T-helper 1 cell treated with Interleukin-12 subunit alpha and Interleukin-12 subunit beta and Interleukin-4 antibody, amounts not matched to agents 30 μg/mL and 1 μg/mL, for 36 hours (primary cell): ENCODE results near the gene IPCEF1.
A peak's percentile ranks its signal among the peaks of the same experiment; 100 is the strongest.
"Not testable (repeated sequence)": the region's sequence is repeated elsewhere in the genome, so short reads cannot be mapped to it uniquely, and the experiment has no call there.

Experiments used
- H3K27ac Mint-ChIP-seq: one replicate; pipeline ENCODE4 v1.8.0; 2021; ENCODE audit warnings: mild to moderate bottlenecking, mixed read lengths
- H3K27me3 Mint-ChIP-seq: one replicate; pipeline ENCODE4 v1.8.0; 2021; ENCODE audit warnings: low read depth, mixed read lengths
- H3K36me3 Mint-ChIP-seq: one replicate; pipeline ENCODE4 v1.8.0; 2021; ENCODE audit warnings: low read depth, mixed read lengths
- H3K4me1 Mint-ChIP-seq: one replicate; pipeline ENCODE4 v1.8.0; 2021; ENCODE audit warnings: low read depth, mixed read lengths
- H3K4me3 Mint-ChIP-seq: one replicate; pipeline ENCODE4 v1.8.0; 2021; ENCODE audit warnings: mild to moderate bottlenecking, moderate library complexity, mixed read lengths
- H3K9me3 Mint-ChIP-seq: one replicate; pipeline ENCODE4 v1.8.0; 2021; ENCODE audit warnings: mixed read lengths

The IPCEF1 gene

DNA sequence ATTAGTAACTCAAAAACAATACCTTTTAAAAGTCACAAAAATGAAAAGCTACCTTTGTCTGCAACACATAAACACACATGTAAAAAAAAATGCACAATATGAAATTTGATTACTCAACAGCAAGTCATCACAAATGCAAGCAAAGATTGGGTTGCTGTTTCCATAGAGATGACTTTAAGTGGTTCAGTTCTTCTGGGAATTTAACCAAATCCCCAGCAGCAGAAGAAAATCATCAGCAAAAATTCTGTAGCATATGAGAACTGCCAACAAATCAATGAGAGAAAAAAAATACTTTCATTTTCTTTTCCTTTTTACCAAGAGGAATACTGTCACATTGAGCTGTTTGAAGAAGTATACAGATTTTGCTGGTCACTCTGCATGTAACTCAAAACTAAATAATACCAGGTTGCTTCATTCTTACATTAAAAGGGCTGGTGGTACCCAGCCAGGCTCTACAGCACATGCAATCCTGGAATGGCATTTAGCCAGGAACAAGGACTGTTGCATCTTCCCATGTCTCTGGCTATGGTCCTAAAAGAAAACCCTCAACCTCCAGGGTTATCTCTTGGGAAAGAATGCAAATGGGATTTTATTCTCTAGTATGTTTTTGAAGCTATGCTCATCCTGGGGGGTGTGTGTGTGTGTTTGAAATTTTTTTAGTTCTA, 159.3 kb downstream of the IPCEF1 start:
- Mint-ChIP-seq H3K36me3 (peaks cover 4% of the 10 kb centered on the region), H3K4me3 (peak overlapping the region; percentile 1), H3K27me3 (no peaks in the 10 kb centered on the region), H3K9me3 (peaks cover 5% of the 10 kb centered on the region), H3K27ac (no peak overlapping the region), H3K4me1 (peaks cover 6% of the 10 kb centered on the region)

DNA sequence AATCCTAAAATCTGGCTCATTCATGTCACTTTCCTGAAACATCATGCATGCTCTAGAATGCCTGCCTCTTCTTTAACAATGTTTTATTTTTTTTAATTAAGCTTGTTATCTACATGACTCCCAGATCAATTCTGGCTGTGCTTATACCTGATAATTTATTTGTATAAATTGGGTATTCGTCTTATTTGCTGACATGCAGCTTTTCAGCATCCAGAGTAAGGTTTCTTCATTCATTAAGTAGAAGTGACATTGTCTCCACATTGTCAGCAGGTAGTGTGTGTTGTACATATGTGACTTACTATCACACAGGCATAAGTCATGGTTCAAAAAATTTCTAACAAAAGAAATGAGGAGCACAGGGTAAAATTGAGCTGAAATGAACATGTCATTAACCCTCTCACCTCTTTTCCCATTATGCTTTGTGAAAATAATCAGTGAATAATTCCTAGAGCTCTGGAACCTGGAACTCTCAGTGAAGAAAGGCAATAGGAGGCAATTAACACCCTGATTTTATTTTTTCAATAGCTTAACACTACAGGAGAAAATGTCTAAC, 160.2 kb downstream of the IPCEF1 start:
- Mint-ChIP-seq H3K4me3 (no peak overlapping the region), H3K27ac (no peak overlapping the region), H3K36me3 (peaks cover 2% of the 10 kb centered on the region), H3K4me1 (peaks cover 6% of the 10 kb centered on the region), H3K27me3 (no peaks in the 10 kb centered on the region), H3K9me3 (peaks cover 5% of the 10 kb centered on the region)

DNA sequence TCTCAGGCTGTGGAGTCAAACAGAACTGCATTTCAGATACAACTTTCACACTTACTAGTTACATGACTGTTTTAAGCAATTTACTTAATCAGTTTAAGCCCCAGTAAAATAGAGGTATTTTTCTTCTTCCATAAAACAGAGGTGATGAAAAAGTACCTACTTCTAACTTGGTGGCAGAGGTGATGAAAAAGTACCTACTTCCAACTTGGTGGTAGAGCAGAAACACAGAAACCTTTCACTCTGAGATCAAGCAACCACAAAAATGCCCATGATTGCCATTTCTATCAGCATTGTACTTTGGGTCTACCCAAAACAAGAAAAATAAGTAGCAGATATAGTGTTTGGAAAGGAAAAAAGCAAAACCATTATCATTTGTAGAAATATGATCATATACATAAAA, 168.9 kb downstream of the IPCEF1 start:
- Mint-ChIP-seq H3K27ac (no peak overlapping the region), H3K4me1 (peaks cover 5% of the 10 kb centered on the region), H3K36me3 (peaks cover 11% of the 10 kb centered on the region), H3K9me3 (peaks cover 4% of the 10 kb centered on the region), H3K4me3 (no peak overlapping the region), H3K27me3 (no peaks in the 10 kb centered on the region)

DNA sequence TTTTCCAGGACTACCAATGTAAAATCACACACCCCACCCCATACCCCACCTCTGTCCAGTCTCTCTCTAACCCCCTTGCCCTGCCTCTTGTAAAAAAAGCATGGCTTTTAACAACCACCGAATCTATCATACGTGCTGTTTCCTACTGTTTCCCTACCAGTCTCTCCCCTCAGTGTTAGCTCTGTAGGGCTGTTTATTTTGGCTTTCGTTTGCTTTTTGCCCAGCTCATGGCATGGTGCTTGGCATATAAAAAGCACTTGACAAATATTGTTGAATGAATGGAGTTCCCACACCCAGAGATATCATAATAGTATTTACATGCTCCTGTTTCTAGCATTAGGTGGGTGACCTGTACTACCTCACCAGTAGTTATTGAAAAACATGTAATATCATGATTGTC, 169.4 kb downstream of the IPCEF1 start:
- Mint-ChIP-seq H3K27ac (no peak overlapping the region), H3K36me3 (peaks cover 10% of the 10 kb centered on the region), H3K27me3 (no peaks in the 10 kb centered on the region), H3K4me1 (peaks cover 5% of the 10 kb centered on the region), H3K4me3 (no peak overlapping the region), H3K9me3 (peaks cover 8% of the 10 kb centered on the region)

DNA sequence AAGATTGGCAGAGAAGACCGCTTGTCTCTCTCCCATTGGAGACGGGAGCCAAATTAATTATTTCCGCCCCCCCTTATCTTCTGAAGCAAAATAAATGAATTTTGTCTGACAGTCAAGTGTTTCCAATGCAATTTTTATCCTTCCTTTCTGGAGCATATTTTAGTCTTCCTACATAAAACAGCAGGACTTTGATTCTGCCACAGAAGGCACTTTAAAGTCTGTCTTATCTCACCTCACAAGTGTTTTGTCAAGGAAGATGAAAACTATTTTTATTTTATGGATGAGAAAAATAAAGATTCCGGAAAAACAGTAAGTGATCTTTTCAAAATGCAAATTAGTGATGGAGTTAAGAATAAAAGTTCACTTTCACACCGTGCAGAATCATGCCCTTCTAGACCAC, 177.2 kb downstream of the IPCEF1 start:
- Mint-ChIP-seq H3K9me3 (peaks cover 26% of the 10 kb centered on the region), H3K4me3 (no peak overlapping the region), H3K27ac (no peak overlapping the region), H3K27me3 (peaks cover 6% of the 10 kb centered on the region), H3K36me3 (peaks cover 11% of the 10 kb centered on the region), H3K4me1 (no peaks in the 10 kb centered on the region)

DNA sequence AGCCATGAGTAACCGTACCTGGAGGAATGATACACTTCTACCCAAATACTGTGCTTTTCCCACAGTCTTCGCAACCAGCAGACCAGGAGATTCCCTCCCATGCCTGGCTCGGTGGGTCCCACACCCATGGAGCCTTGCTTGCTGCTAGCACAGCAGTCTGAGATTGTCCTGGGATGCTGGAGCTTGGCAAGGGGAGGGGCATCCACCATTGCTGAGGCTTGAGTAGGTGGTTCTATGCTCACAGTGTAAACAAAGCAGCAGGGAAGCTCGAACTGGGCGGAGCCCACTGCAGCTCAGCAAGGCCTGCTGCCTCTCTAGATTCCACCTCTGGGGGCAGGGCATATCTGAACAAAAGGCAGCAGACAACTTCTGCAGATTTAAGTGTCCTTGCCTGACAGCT, 184.2 kb downstream of the IPCEF1 start:
- not testable (repeated sequence) for H3K27me3 Mint-ChIP-seq, H3K4me1 Mint-ChIP-seq, H3K27ac Mint-ChIP-seq, H3K4me3 Mint-ChIP-seq
- Mint-ChIP-seq H3K9me3 (peaks cover 26% of the 10 kb centered on the region), H3K36me3 (peaks cover 21% of the 10 kb centered on the region)

DNA sequence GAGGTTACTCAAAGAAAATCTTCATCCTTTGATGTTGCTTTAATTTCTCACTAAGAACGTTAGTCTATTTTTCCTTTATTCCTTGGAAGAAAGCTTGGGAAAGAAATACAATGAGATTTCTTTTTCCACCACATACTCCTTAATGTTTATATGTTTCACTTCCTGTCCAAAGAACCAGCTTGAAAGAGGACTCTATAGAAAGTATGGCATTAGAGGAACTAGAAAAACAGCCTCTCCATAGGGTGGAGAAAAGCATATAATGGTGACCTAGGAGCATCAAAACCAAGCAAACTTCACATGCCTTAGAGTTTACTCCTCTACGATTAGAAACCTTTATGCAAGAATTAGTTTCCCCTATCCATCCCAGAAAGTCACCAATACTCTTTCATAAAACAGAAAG, 186.5 kb downstream of the IPCEF1 start:
- peaks cover 9% of the 10 kb centered on the region for H3K4me1 Mint-ChIP-seq
- no peak overlapping the region for H3K27ac Mint-ChIP-seq
- H3K9me3 Mint-ChIP-seq: peaks cover 14% of the 10 kb centered on the region
- H3K4me3 Mint-ChIP-seq: no peak overlapping the region
- peaks cover 21% of the 10 kb centered on the region for H3K36me3 Mint-ChIP-seq
- H3K27me3 Mint-ChIP-seq: peaks cover 6% of the 10 kb centered on the region

DNA sequence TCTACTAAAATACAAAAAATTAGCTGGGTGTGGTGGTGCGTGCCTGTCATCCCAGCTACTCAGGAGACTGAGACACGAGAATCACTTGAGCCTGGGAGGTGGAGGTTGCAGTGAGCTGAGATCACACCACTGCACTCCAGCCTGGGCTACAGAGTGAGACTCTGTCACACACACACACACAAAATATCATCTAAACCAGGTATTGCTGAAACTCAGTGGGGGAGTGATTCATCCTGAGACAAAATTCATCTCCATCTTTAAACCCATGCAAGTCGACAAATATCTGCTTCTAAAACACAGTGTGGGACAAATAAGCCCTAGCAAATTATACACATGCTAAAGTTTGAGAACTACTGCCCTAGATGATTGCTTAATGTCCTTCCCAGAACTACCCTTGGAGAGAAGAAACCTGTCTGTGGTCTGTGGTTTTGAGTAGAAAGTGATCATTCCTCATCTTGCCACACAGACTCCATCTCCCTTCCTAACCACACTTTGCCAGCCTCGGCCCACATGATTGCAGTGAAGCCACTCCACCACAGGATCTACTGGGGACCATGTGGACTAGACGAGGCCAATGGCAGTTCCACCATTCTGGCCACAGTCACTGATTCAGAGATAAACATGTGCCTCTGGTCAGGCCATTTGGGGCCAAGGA, 187.3 kb downstream of the IPCEF1 start:
- Mint-ChIP-seq H3K4me1 (peaks cover 9% of the 10 kb centered on the region), H3K27me3 (no peaks in the 10 kb centered on the region), H3K36me3 (peaks cover 16% of the 10 kb centered on the region), H3K27ac (no peak overlapping the region), H3K4me3 (no peak overlapping the region), H3K9me3 (peaks cover 9% of the 10 kb centered on the region)

DNA sequence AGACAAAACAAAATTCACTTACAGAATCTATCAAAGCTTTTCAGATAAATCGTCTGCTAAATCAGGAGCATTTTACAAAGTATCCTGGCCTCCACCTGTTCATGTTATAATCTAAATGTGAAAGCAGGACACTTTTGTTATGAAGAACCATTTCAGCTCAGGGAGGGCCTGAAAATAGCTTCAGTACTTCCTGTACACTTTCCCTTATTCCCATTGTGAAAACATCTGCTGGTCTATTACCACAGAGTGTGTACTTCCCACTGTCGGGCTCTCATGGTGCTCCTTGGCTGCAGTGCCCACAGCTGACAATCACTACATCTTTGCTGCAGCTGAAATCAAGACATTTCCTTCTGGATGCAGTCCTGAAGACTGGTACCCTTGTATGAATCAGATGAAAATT, 189.5 kb downstream of the IPCEF1 start:
- Mint-ChIP-seq H3K36me3 (peaks cover 9% of the 10 kb centered on the region), H3K4me3 (no peak overlapping the region), H3K27ac (no peak overlapping the region), H3K9me3 (peaks cover 4% of the 10 kb centered on the region), H3K27me3 (no peaks in the 10 kb centered on the region), H3K4me1 (peaks cover 9% of the 10 kb centered on the region)

DNA sequence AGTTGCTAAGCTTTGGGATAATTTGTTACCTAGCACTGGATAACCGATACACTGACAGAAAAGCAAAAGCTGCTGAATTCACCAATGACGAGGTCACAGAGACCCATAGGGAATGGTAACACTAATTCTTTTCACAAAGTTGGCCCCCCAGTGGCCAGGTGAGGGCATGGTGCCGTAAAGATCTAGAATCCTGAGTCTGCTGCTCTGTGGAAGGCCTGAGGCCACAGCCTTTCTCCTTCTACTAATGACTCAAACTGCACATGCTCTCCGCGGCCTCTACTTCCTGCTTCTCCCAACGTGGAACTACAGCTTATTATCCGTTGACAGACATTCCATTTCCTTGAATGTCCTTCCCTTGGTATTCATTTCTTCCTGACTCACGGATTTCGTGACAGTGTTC, 190.5 kb downstream of the IPCEF1 start:
- peaks cover 4% of the 10 kb centered on the region for H3K9me3 Mint-ChIP-seq
- no peak overlapping the region for H3K4me3 Mint-ChIP-seq
- H3K36me3 Mint-ChIP-seq: peaks cover 9% of the 10 kb centered on the region
- no peaks in the 10 kb centered on the region for H3K27me3 Mint-ChIP-seq
- H3K27ac Mint-ChIP-seq: no peak overlapping the region
- H3K4me1 Mint-ChIP-seq: peaks cover 9% of the 10 kb centered on the region

DNA sequence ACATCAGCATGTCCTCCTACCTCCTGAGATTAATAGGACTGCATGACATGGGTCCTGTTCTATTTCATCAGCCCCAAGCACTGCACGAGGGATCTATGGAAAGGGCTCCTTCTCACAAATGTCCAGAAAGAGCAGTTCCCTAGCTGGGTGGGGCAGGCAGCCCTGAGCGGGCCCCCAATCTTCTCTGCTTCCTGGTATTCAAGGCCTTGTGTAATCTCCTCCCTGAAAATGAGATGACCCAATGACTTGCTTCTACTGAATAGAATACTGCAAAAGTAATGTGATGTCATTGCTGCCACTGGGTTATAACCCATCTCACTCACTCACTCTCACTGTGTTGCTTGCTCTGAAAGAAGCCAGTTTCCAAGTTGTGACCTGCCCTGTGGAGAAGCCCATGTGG, 191.1 kb downstream of the IPCEF1 start:
- Mint-ChIP-seq H3K9me3 (peaks cover 4% of the 10 kb centered on the region), H3K36me3 (peaks cover 9% of the 10 kb centered on the region), H3K4me1 (peaks cover 11% of the 10 kb centered on the region), H3K27ac (no peak overlapping the region), H3K4me3 (no peak overlapping the region), H3K27me3 (no peaks in the 10 kb centered on the region)

DNA sequence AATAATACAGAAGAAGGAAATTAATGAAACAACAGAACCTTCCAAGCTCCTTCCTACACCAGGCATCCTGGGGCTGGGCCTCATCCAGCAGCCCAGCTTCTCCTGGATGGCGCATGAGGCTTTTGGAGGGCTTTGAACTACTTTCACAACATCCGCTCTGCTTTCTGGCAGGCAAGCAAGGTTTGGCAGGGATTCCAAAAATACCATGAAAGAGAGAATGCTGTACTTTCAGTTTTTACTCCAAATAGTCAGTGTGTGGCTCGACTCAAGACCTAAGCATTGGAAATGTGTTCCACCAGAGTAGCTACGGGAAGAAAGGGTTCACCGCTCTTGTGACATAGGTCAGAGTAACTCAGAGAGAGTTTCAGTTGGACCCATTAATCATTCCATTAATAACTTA, 192.2 kb downstream of the IPCEF1 start:
- H3K36me3 Mint-ChIP-seq: peaks cover 9% of the 10 kb centered on the region
- H3K4me1 Mint-ChIP-seq: peaks cover 8% of the 10 kb centered on the region
- H3K4me3 Mint-ChIP-seq: no peak overlapping the region
- no peaks in the 10 kb centered on the region for H3K27me3 Mint-ChIP-seq
- peaks cover 4% of the 10 kb centered on the region for H3K9me3 Mint-ChIP-seq
- H3K27ac Mint-ChIP-seq: no peak overlapping the region

DNA sequence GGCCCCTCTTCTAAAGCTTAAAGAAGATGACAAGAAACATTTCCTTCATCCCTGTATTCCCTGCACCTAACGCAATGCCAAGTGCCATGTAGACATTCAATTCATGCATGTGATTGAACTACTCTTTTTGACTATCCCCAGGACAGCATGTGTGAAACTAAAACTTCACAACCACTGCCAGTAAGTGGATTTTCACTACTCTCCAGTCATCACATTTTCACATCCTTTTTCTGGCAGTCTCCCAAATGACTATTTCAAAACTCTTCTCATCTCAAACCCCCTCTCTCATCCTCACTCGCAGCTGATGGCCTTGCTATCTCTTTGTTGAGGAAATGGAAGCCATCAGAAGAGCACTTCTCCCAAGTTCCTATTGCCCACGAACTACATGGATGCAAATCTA, 194.9 kb downstream of the IPCEF1 start:
- H3K9me3 Mint-ChIP-seq: peaks cover 4% of the 10 kb centered on the region
- H3K4me3 Mint-ChIP-seq: no peak overlapping the region
- H3K36me3 Mint-ChIP-seq: peaks cover 7% of the 10 kb centered on the region
- peaks cover 17% of the 10 kb centered on the region for H3K4me1 Mint-ChIP-seq
- H3K27ac Mint-ChIP-seq: no peak overlapping the region
- H3K27me3 Mint-ChIP-seq: no peaks in the 10 kb centered on the region

DNA sequence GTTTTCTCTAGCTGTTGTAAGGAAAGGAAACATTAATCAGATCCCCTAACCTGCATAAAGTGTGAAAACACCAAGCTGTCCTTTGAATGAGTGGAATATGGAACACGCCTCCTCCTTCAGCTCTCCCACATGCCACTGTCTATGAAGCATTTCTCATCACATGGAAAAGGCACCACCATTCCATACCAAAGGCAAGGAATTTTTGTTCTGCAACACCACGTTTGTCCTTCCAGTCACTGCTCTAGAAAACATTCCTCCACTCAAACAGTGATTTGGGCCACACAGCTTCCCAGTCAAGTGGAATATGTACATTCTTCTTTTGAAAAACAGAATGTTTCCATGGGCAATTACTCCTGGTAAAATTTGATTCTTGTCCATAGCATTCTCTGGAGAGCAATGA, 197.5 kb downstream of the IPCEF1 start:
- H3K36me3 Mint-ChIP-seq: peaks cover 2% of the 10 kb centered on the region

DNA sequence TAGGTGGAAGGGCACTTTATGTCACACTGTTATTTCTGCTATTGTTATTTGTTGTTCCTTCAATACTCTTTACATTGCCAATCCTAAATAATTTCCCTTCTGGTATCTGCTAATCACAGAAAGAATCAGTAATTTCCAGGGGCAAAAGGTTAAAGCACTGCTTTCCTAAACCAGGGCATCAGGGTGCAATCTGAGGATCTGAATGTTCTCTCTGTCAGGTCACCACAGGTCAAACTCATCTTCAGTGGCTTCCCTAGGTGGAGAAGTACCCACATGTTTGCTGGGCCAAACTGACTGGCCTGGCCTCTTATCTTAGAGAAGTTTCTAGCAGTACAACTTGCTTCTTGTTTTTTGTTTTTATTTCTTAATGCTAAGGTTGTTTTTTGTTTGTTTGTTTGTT, 198.9 kb downstream of the IPCEF1 start:
- Mint-ChIP-seq H3K36me3 (peaks cover 2% of the 10 kb centered on the region), H3K27ac (peak overlapping the region; percentile 81), H3K27me3 (no peaks in the 10 kb centered on the region), H3K4me1 (peaks cover 29% of the 10 kb centered on the region), H3K4me3 (peak overlapping the region; percentile 73), H3K9me3 (no peaks in the 10 kb centered on the region)

More for the DNA sequence above, 197.5 kb downstream of the IPCEF1 start:
- H3K27ac Mint-ChIP-seq: no peak overlapping the region
- H3K4me3 Mint-ChIP-seq: no peak overlapping the region
- H3K9me3 Mint-ChIP-seq: no peaks in the 10 kb centered on the region
- H3K4me1 Mint-ChIP-seq: peaks cover 29% of the 10 kb centered on the region
- no peaks in the 10 kb centered on the region for H3K27me3 Mint-ChIP-seq
